ENCODE results near the gene KRT8.

GRCh38 chr12:52917800-52918199 is 12.9 kb upstream of the KRT8 start:
- TF ChIP-seq CTCF (IDR thresholded peaks at IDR 0.05) (no peak), EP300 (IDR thresholded peaks at IDR 0.05) (no peak), POLR2A (IDR thresholded peaks at IDR 0.05) (no peak)

Measured in tibial nerve (tissue), 4 donors.